Measurements from ENCODE around the gene ZNF653.
"Not testable (repeated sequence)": the region's sequence is repeated elsewhere in the genome, so short reads cannot be mapped to it uniquely, and the experiment has no call there.

The ZNF653 gene

GRCh38 chr19:11458236-11458900, 47.3 kb downstream of the ZNF653 start:
- DNase-seq (ENCODE audit: insufficient read length, low spot score) (peak; percentile 11), FAIRE-seq (no peak)
- TF ChIP-seq POLR2AphosphoS5 (IDR thresholded peaks at IDR 0.05; ENCODE audit: low read depth, low read length) (no peak), POLR2A (IDR thresholded peaks at IDR 0.05; ENCODE audit: low read depth, low read length) (no peak), PAX5 (IDR thresholded peaks at IDR 0.05; ENCODE audit: insufficient read depth, low read length, severe bottlenecking) (no peak), TAF1 (IDR thresholded peaks at IDR 0.05; ENCODE audit: low read depth, low read length) (no peak), POU2F2 (IDR thresholded peaks at IDR 0.05; ENCODE audit: low read depth, low read length) (no peak), SPI1 (IDR thresholded peaks at IDR 0.05; ENCODE audit: low read depth, low read length) (no peak)

DNA sequence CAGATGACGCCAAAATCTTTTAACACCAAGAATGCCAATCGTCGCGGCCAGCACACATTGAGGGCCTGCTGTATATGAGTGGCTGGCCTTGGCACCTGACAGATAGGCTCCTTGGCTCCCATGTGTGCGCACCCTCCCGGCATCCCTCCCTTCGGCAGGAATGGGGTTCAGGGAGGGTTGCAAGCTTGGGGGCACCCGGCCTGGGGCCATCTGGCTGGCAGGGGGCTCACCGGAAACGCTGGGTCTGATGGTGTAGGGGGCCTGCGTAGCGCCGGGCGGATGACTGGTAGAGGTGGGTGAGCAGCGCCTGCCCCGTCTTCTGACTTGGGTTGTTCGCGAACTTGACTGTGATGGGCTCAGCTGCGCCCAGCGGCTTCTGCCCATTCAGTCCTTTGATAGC, 47.8 kb downstream of the ZNF653 start:
- DNase-seq (ENCODE audit: insufficient read length, low spot score) (no peak), FAIRE-seq (no peak)
- TF ChIP-seq POU2F2 (IDR thresholded peaks at IDR 0.05; ENCODE audit: low read depth, low read length) (no peak), POLR2A (IDR thresholded peaks at IDR 0.05; ENCODE audit: low read depth, low read length) (no peak), PAX5 (IDR thresholded peaks at IDR 0.05; ENCODE audit: insufficient read depth, low read length, severe bottlenecking) (no peak), TAF1 (IDR thresholded peaks at IDR 0.05; ENCODE audit: low read depth, low read length) (no peak), POLR2AphosphoS5 (IDR thresholded peaks at IDR 0.05; ENCODE audit: low read depth, low read length) (no peak), SPI1 (IDR thresholded peaks at IDR 0.05; ENCODE audit: low read depth, low read length) (no peak)

DNA sequence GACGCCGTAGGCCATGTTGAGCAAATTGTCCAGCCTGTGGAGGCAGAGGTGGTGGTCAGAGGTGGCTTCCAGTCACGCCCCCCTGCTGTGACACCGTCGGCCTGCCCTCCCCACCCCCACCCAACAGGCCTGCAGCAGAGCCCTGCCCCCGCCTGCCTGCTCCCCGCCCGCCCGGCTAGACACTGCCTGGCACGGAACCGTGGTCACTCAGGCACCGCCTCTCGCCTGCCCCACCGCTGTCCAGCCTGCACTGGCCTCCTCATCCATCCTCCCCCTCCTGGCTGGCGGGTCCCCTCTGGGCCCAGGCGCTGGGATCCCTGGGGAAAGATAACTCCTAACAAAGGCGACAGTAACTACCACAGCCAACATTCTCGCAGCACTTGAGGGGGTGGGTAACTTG, 48.5 kb downstream of the ZNF653 start:
- no peak for DNase-seq (ENCODE audit: insufficient read length, low spot score)
- TF ChIP-seq PAX5 (IDR thresholded peaks at IDR 0.05; ENCODE audit: insufficient read depth, low read length, severe bottlenecking): no peak
- no peak for TF ChIP-seq POLR2A (IDR thresholded peaks at IDR 0.05; ENCODE audit: low read depth, low read length)
- TF ChIP-seq TAF1 (IDR thresholded peaks at IDR 0.05; ENCODE audit: low read depth, low read length): no peak
- TF ChIP-seq SPI1 (IDR thresholded peaks at IDR 0.05; ENCODE audit: low read depth, low read length): no peak
- no peak for TF ChIP-seq POU2F2 (IDR thresholded peaks at IDR 0.05; ENCODE audit: low read depth, low read length)
- TF ChIP-seq POLR2AphosphoS5 (IDR thresholded peaks at IDR 0.05; ENCODE audit: low read depth, low read length): no peak

DNA sequence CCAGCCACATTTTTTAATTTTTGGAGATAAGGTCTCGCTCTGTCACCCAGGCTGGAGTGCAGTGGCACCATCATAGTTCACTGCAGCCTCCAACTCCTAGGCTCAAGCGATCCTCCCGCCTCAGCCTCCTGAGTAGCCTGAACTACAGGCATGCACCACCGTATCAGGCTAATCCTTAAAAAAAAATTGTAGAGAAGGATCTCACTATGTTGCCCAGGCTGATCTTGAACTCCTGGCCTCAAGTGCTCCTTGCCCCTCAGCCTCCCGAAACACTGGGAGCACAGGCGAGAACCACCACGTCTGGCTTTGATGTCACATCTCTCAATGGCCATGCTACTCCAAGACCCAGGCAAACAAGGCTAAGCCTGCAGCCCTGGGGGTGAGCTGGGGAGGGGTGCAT, 49.0 kb downstream of the ZNF653 start:
- DNase-seq (ENCODE audit: insufficient read length, low spot score) (no peak), FAIRE-seq (no peak)
- no peak for TF ChIP-seq POLR2A (IDR thresholded peaks at IDR 0.05; ENCODE audit: low read depth, low read length)
- no peak for TF ChIP-seq POU2F2 (IDR thresholded peaks at IDR 0.05; ENCODE audit: low read depth, low read length)
- TF ChIP-seq TAF1 (IDR thresholded peaks at IDR 0.05; ENCODE audit: low read depth, low read length): no peak
- TF ChIP-seq PAX5 (IDR thresholded peaks at IDR 0.05; ENCODE audit: insufficient read depth, low read length, severe bottlenecking): no peak
- TF ChIP-seq SPI1 (IDR thresholded peaks at IDR 0.05; ENCODE audit: low read depth, low read length): no peak
- TF ChIP-seq POLR2AphosphoS5 (IDR thresholded peaks at IDR 0.05; ENCODE audit: low read depth, low read length): no peak

More for the DNA sequence above, 48.5 kb downstream of the ZNF653 start:
- no peak for FAIRE-seq

- not testable (repeated sequence) for FAIRE-seq; DNase-seq (ENCODE audit: insufficient read length, low spot score)
Measured at GRCh38 chr19:11455233-11455554, 50.4 kb downstream of the ZNF653 start.

GRCh38 chr19:11453468-11454341, 51.9 kb downstream of the ZNF653 start:
- FAIRE-seq (peak; percentile 61), DNase-seq (ENCODE audit: insufficient read length, low spot score) (no peak)
- no peak for TF ChIP-seq SPI1 (IDR thresholded peaks at IDR 0.05; ENCODE audit: low read depth, low read length)

DNA sequence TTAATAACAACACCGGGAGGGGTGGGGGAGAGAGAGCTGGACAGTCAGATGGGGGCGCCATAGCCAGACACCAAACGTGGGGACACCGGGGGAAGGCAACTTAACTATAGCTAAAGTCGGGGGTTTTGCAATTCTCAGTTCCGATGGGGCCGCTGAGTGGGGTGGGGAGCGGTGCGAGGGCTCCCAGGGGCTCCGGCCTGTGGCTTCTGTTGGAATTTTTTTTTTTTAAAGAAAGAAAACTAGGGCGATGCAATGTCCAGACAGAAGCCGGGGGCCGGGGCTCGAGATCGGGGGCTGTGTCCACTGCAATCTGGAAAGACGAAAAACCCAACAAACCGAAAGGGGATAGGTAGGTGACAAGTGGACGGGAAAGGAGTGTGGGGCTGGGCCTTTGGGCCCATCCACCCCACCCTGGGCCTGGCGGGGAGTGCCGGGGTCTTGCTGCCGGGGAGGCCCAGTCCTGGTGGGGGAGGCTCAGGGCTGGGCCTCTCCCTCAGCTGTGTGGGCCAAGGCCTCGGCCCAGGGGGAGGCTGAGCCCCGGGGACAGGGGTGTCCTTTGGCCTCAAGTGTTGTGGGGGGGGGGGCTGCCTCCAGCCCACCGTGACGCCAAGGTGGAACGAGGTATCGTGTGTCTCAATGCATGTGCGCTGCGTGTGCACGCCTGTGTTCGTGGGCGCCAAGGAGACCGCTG, 52.9 kb downstream of the ZNF653 start:
- DNase-seq (ENCODE audit: insufficient read length, low spot score): no peak
- no peak for FAIRE-seq
- TF ChIP-seq SPI1 (IDR thresholded peaks at IDR 0.05; ENCODE audit: low read depth, low read length): no peak
- no peak for TF ChIP-seq POU2F2 (IDR thresholded peaks at IDR 0.05; ENCODE audit: low read depth, low read length)
- TF ChIP-seq PAX5 (IDR thresholded peaks at IDR 0.05; ENCODE audit: insufficient read depth, low read length, severe bottlenecking): no peak
- no peak for TF ChIP-seq TAF1 (IDR thresholded peaks at IDR 0.05; ENCODE audit: low read depth, low read length)
- TF ChIP-seq POLR2AphosphoS5 (IDR thresholded peaks at IDR 0.05; ENCODE audit: low read depth, low read length): no peak
- no peak for TF ChIP-seq POLR2A (IDR thresholded peaks at IDR 0.05; ENCODE audit: low read depth, low read length)

GRCh38 chr19:11451871-11452619, 53.6 kb downstream of the ZNF653 start:
- DNase-seq (ENCODE audit: insufficient read length, low spot score) (no peak), FAIRE-seq (no peak)
- TF ChIP-seq SPI1 (IDR thresholded peaks at IDR 0.05; ENCODE audit: low read depth, low read length) (peak; percentile 79), POLR2A (IDR thresholded peaks at IDR 0.05; ENCODE audit: low read depth, low read length) (no peak), TAF1 (IDR thresholded peaks at IDR 0.05; ENCODE audit: low read depth, low read length) (no peak)

GRCh38 chr19:11451327-11451870, 54.2 kb downstream of the ZNF653 start:
- no peak for FAIRE-seq
- no peak for DNase-seq (ENCODE audit: insufficient read length, low spot score)
- TF ChIP-seq POLR2AphosphoS5 (IDR thresholded peaks at IDR 0.05; ENCODE audit: low read depth, low read length) (no peak), SPI1 (IDR thresholded peaks at IDR 0.05; ENCODE audit: low read depth, low read length) (no peak), POU2F2 (IDR thresholded peaks at IDR 0.05; ENCODE audit: low read depth, low read length) (no peak), PAX5 (IDR thresholded peaks at IDR 0.05; ENCODE audit: insufficient read depth, low read length, severe bottlenecking) (no peak), TAF1 (IDR thresholded peaks at IDR 0.05; ENCODE audit: low read depth, low read length) (no peak), POLR2A (IDR thresholded peaks at IDR 0.05; ENCODE audit: low read depth, low read length) (no peak)

All from GM12891 (cell line).